Measurements from ENCODE around the gene MAD1L1.
"Not testable (repeated sequence)": the region's sequence is repeated elsewhere in the genome, so short reads cannot be mapped to it uniquely, and the experiment has no call there.

Gene MAD1L1

GRCh38 chr7:1846331-1847065, 386.2 kb downstream of the MAD1L1 start:
- DNase-seq (ENCODE audit: low read depth, low spot score): no peak
- no peak overlapping the region for H3K4me3 ChIP-seq (ENCODE audit: low read length)

GRCh38 chr7:1845536-1846311, 387.0 kb downstream of the MAD1L1 start:
- DNase-seq (ENCODE audit: low read depth, low spot score): no peak
- H3K4me3 ChIP-seq (ENCODE audit: low read length): no peak overlapping the region

- DNase-seq (ENCODE audit: low read depth, low spot score): no peak
- no peak overlapping the region for H3K4me3 ChIP-seq (ENCODE audit: low read length)
These were observed 387.8 kb downstream of the MAD1L1 start for GRCh38 chr7:1844951-1845390.

GRCh38 chr7:1844336-1844950, 388.3 kb downstream of the MAD1L1 start:
- DNase-seq (ENCODE audit: low read depth, low spot score): no peak
- H3K4me3 ChIP-seq (ENCODE audit: low read length): no peak overlapping the region

GRCh38 chr7:1843921-1844335, 388.8 kb downstream of the MAD1L1 start:
- no peak for DNase-seq (ENCODE audit: low read depth, low spot score)
- no peak overlapping the region for H3K4me3 ChIP-seq (ENCODE audit: low read length)

- H3K4me3 ChIP-seq (ENCODE audit: low read length): no peak overlapping the region
- no peak for DNase-seq (ENCODE audit: low read depth, low spot score)
These were observed 389.4 kb downstream of the MAD1L1 start for GRCh38 chr7:1843271-1843861.

GRCh38 chr7:1842321-1843221, 390.2 kb downstream of the MAD1L1 start:
- no peak for DNase-seq (ENCODE audit: low read depth, low spot score)
- no peak overlapping the region for H3K4me3 ChIP-seq (ENCODE audit: low read length)

- not testable (repeated sequence) for H3K4me3 ChIP-seq (ENCODE audit: low read length); DNase-seq (ENCODE audit: low read depth, low spot score)
These were observed 391.3 kb downstream of the MAD1L1 start for GRCh38 chr7:1841286-1842021.

- DNase-seq (ENCODE audit: low read depth, low spot score); H3K4me3 ChIP-seq (ENCODE audit: low read length): not testable (repeated sequence)
These were observed 392.0 kb downstream of the MAD1L1 start for GRCh38 chr7:1840744-1841143.

- H3K4me3 ChIP-seq (ENCODE audit: low read length): no peak overlapping the region
- DNase-seq (ENCODE audit: low read depth, low spot score): no peak
These were observed 393.0 kb downstream of the MAD1L1 start for GRCh38 chr7:1839701-1840100.

- not testable (repeated sequence) for H3K4me3 ChIP-seq (ENCODE audit: low read length); DNase-seq (ENCODE audit: low read depth, low spot score)
These were observed 393.7 kb downstream of the MAD1L1 start for GRCh38 chr7:1838911-1839531.

- DNase-seq (ENCODE audit: low read depth, low spot score); H3K4me3 ChIP-seq (ENCODE audit: low read length): not testable (repeated sequence)
These were observed 394.2 kb downstream of the MAD1L1 start for GRCh38 chr7:1838544-1838872.

GRCh38 chr7:1837696-1838543, 394.8 kb downstream of the MAD1L1 start:
- DNase-seq (ENCODE audit: low read depth, low spot score); H3K4me3 ChIP-seq (ENCODE audit: low read length): not testable (repeated sequence)

- not testable (repeated sequence) for H3K4me3 ChIP-seq (ENCODE audit: low read length); DNase-seq (ENCODE audit: low read depth, low spot score)
These were observed 400.7 kb downstream of the MAD1L1 start for GRCh38 chr7:1831933-1832535.

GRCh38 chr7:1831471-1831870, 401.3 kb downstream of the MAD1L1 start:
- not testable (repeated sequence) for DNase-seq (ENCODE audit: low read depth, low spot score); H3K4me3 ChIP-seq (ENCODE audit: low read length)

- H3K4me3 ChIP-seq (ENCODE audit: low read length); DNase-seq (ENCODE audit: low read depth, low spot score): not testable (repeated sequence)
These were observed 403.1 kb downstream of the MAD1L1 start for GRCh38 chr7:1829668-1830067.
